Stimulated activated CD8-positive, alpha-beta memory T cell treated with anti-CD3 and anti-CD28 coated beads, Interleukin-7, amount 100 ng/mL, for 48 hours (primary cell): ENCODE measurements around the gene BATF3.
"Not testable (repeated sequence)": the region's sequence is repeated elsewhere in the genome, so short reads cannot be mapped to it uniquely, and the experiment has no call there.

Source experiments
- DNase-seq, 2 donors: peaks; one replicate each; pipeline ENCODE4 v3.0.0-alpha.2; 2020; ENCODE audit warnings: low read depth in 1 of 2; ENCODE audit errors: extremely low read depth in 1 of 2

Gene BATF3, protein sequence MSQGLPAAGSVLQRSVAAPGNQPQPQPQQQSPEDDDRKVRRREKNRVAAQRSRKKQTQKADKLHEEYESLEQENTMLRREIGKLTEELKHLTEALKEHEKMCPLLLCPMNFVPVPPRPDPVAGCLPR

DNA sequence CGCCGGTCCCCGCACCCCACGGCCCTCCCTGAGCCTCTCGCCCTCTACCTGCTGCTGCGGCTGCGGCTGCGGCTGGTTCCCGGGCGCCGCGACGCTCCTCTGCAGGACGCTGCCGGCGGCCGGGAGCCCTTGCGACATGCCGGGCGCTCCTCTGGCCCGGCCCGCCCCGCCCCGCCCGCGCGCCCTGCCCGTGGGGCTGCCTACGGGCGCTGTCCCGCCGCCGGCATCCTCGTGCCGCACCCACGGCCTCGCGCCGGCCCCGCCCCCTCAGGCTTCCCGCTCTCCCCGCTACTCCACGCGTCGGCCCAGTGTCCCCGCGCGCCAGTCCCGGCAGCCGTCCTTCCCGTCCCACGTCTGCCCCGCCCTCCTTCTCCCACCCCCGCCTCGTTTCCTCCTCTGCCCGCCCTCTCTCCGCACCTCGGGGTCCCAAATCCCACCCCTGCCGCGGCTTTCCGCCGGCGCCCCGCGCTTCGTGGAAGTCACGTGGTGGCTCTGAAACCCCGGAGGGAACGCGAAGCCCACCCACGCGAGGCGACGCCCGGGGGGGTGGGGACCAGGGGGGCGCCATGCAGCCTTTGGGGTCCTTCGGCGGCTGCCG is at the start of gene BATF3:
TSS of gene BATF3 (minus strand) at position 216 of the 598 bp plus-strand sequence. CDS start at position 138, 78 bp downstream.
- peak in 1 of 2 donors; percentile 83 for DNase-seq

DNA sequence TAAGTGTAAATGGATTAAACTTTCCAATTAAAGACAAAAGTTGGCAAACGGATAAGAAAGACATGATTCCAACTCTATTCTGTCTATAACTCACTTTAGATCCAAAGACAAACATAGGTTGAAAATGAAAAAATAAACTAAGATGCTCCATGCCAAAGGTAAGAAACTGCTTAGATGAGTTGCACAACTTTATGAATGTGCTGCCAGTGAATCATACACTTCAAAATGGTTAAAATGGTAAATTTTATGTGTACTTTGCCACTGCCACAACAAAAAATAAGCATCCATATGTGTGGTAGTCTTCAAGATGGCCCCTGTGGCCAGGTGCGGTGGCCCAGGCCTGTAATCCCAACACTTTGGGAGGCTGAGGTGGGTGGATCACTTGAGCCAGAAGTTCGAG is 46.9 kb upstream of the BATF3 start:
- no peak for DNase-seq

DNA sequence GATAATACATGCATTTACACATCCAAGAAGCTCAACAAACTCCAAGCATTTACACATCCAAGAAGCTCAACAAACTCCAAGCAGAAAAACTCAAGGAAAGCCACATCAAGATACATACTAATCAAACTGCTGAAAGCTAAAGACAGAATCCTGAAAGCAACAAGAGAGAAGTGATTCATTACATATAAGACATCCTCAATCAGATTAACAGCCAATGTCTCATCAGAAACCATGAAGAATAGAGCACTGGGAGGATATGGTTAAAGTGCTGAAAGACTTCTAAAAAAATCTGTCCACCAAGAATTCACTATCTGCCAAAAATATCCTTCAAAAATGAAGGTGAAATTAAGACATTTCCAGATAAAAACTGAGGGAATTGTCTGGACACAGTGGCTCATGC is 45.7 kb upstream of the BATF3 start:
- DNase-seq: no peak

DNA sequence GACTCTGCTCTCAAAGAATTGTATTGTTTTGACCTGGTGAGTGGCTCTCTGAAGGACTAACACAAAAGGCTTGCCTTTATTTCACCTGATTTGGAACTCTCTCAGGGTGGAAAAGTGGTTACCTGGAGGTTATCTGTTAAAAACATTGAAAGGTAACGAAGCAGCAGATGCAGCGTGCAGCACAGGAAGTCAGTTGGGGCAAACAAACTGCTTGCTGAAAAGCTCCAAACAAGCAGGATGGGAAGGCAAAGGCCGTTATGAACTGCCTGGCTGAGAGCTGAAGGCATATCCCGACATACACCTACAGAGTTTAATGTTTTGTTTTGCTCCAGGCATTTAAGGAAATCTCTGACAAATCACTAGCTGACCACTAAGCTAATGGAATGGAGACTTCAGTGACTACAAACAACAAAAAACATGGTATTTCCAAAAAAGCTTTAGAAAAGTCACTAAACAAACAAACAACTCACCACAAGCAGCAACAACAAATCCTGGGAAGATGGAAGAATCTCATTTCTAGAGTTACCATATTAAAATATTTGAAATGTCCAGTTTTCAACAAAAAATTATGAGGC is 44.3 kb upstream of the BATF3 start:
- no peak for DNase-seq

DNA sequence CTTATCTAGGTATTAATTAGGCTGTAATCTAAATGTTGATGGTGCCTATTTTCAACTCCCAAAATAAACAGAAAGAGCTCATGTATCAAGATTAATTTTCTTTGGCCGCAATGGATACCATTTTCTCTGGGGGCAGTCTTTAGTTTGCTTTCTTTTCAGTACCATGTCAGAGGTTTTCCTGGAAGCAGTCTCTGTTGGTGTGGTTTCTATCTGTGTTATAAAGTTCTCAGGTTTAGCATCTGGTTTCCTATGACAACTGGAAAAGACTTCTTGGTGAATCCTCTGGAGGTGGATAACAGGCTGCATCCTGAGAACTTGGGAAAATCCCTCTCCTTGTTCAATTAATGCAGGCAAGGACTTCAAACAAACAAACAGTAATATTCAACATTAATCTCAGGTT is 38.7 kb upstream of the BATF3 start:
- DNase-seq: no peak

DNA sequence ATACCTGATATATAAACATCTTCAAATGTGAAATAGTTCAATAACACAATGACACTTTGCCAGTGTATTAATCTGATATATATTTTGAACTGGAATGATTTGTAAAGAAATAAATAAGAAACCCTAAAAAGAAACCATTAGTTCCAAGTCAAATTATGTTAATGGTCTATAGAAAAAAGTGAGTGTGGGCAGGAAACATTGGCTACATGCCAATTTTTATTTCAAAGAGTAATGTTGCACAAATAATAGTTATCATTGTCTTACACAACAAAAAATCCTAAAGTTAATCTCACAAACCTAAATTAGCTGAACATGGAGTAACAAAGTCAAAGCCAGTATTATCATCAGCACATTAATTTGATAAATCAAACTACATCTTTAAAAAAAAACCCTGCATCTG is 37.9 kb upstream of the BATF3 start:
- no peak for DNase-seq

DNA sequence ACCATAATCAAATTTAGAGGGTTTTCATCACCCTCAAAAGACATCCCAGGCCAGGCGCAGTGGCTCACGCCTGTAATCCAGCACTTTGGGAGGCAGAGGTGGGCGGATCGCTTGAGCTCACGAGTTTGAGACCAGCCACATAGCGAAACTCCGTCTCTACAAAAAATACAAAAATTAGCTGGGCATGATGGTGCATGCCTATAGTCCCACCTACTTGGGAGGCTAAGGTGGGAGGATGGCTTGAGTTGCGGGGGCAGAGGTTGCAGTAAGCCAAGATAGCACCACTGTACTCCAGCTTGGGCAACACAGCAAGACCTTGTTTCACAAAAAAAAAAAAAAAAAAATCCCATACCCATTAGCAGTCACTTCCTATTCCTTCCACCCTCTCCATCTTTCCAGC is 33.5 kb upstream of the BATF3 start:
- no peak for DNase-seq

DNA sequence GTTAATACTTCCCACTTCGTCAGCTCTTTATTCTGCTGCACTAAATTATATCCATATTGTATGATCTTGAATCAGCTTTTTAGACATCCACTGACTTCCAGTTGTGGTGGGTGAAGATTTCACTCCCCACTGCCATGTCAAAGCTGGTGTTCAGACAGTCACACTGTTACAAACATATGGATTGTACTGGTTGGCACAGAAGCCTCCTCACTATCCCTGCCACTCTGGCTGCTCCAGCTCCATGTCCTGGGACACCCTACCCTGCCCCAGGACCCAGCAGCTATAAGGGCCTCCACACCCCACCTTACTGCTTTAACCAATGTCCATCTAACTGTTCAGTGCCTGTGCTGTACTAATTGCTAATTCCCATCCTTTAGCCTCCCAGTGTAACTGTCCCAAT is 32.0 kb upstream of the BATF3 start:
- no peak for DNase-seq

DNA sequence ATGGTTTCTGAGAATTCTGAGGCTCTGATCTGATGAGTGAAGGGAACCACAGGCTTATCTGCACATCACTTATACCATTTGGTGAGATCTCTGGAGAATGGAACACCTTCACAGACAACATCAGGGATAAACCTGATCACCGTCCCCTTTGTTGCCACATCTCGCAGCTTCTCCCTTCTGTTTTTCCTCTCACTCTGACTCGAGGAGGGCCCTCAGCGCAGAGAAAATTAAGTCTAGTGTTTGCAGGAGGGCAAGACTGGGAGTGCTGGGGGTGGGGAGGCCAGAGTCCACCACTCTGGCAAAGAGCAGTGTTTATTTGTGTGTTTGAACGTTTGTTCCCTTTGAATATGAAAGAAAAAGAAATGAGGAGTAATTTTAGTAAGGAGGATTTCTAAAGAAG is 29.0 kb upstream of the BATF3 start:
- DNase-seq: no peak

DNA sequence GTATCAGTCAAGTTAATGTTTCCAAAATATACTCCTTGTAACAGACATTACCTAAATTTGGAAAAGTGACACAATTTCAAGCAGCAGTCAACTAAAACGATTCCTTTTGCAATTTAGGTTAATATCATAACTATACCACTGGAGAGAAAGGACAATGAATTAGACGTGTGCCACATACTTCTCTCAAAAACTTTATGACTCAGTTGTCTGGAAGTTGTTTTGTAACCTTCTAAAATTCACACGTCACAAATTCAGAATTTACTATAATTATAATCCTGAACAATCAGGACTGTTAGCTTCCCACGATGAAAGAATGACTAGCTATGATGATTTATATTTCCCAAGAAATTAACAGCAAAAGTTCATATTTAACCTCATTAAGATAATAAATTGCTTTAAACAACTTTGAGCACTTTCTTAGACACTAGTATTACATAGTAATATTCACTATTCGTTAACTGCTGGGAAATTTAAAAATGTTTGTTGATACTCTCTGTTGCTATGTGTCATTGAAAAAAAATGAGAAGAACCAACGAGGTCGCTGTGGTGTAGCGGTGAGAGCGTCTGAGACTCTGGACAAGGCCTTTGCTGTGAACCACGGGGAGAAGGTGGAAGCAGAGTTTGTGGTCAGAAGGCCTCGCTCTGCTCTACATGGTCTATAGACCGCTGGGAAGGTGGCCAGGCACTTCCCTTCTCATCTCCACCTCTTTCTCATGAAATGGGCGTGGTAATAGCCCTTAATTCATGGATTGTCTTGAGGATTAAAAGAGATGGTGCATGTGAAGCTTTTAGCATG is 27.9 kb upstream of the BATF3 start:
- no peak for DNase-seq

DNA sequence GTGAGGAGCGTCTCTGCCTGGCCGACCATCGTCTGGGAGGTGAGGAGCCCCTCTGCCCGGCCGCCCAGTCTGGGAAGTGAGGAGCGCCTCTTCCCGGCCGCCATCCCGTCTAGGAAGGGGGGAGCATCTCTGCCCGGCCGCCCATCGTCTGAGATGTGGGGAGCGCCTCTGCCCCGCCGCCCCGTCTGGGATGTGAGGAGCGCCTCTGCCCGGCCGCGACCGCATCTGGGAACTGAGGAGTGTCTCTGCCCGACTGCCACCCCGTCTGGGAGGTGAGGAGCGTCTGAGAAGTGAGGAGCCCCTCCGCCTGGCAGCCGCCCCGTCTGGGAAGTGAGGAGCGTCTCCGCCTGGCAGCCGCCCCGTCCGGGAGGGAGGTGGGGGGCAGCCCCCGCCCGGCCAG is 25.0 kb upstream of the BATF3 start:
- not testable (repeated sequence) for DNase-seq

DNA sequence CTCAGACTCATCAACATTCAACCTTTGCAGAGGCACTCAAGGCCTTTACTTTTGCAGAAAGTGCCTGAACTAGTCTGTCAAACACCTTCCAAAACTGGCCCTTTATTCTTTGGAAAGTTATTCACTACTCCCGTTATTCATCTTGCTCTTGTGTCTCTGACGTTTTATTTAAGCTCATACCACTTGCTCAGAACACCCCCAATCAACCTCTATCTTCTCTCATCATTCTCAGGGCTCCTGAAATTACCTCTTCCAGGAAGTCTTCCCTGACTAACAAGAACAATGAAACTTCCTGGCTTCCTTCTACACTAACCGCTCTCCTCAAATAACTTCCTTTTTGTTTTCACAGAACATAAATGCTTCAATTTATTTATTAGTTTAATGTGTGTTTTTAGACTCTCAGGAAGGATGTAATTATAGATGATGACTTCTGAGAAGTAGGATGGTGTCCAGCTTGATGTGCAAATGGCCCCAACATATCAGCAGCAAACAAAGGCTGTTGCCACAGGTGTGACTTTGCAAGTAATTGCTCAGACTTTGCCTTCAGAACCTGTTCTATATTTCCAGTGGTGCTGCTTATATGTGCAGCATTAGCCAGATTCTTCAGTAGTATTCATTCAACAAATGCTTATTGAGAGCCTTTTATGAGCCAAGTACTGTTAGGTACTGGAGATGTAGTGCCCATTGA is 22.8 kb upstream of the BATF3 start:
- DNase-seq: no peak

DNA sequence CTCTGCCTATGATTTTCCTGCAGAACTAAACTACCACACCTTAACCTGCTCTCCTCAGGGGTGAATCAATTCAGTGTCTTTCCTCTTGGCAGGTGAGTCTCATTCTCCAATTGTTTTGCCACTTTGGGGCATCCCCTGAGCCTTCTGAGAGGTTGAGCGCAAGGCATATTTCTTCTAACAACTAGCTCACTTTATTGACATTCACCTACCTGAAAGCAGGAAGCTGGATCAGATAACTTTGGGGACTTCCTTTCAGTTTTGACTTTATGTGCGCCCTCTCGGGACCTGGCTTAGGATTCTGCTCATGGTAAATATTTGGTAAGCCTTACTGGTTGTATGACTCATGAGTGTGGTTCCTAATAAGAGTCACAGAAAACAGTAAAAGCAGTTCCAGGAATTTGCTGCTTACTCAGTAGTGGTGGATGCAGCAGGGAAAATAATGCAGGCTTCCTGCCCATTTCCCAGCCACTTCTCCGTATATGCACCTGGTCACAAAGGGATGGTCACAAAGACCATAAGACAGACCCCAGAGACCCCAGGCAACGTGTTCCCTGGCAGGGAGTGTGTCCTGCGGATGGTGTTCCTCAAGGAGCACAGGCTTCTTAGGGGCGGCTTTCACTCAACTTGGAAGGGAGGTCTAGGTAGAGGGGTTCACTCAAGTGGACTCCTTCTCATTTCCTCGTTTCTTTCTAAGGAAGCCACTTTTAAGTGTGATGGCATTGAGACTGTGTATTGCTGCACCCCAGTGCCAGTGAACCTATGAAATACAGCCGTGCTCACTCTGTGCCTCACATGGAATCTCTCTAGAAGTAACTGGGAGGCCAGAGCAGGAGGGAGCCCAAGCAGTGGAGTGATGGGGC is 22.0 kb upstream of the BATF3 start:
- peak; percentile 29 to 53 for DNase-seq

DNA sequence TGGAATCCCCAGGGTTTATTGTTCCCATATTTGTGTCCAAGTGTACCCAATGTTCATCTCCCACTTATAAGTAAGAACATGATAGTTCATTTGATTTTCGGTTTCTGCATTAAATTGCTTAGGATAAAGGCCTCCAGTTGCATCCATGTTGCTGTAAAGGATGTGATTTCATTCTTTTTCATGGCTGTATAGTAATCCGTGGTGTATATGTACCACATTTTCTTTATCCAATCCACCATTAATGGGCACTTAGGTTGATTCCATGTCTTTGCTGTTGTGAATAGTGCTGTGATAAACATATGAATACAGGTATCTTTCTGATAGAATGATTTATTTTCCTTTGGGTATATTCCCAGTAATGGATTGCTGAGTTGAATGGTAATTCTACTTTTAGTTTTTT is 20.0 kb upstream of the BATF3 start:
- DNase-seq: no peak

DNA sequence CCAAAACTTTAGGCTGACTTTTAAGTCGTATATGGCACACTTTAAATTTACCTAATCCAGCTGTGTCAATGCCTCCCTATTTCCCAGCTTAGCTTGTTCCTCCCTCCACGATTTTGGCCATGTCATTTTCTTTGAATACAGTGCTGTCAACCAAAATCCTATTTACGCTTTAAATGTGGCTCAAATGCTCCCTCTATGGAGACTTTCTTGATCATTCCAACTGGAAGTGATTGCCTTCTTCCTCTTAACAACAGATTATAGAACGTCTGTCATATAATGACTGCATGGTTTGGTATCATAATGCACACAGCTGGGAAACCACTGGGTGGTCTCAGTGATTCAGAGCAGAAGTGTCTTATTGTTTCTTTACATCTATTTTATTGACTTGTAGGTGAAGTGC is 18.9 kb upstream of the BATF3 start:
- no peak for DNase-seq

DNA sequence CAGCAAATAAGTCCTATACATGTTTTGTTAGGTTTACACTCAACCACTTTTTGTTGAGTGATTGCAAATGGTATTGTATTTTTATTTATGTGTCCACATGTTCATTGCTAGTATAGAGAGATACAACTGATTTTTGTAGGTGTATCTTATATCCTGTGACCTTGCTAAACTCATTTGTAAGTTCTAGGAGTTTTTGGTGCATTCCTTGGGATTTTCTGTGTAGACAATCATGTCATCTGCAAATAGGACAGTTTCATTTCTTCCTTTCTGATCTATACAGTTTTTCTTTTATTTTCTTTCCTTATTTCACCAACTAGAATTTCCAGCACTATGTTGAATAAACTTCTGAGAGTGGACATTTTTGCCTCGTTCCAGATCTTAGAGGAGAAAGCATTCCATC is 16.5 kb upstream of the BATF3 start:
- no peak for DNase-seq

DNA sequence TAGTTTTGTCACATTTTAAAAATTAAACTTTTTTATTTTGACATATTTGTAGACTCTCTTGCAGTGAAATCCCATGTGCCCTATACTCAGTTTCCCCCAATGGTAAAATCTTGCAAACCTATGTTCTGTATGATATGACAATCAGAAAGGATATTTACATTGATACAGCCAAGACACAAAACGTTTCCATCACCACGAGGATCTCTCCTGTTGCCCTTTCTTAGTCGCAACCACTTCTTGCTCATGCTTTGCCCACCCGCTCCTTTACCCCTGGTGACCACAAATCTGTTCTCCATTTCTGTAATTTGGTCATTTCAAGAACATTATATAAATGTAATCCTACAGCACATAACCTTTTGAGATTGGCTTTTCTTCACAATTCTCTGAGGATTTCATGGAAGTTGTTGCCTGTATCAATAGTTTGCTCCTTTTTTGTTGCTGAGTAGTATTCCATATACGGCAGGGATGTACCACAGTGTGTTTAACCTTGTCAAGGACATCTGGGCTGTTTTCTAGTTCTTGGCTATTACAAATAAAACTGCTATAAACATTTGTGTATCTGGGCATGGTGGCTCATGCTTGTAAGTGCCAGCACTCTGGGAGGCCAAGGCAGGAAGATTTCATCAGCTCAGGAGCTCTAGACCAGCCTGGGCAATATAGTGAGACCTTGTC is 14.0 kb upstream of the BATF3 start:
- no peak for DNase-seq

DNA sequence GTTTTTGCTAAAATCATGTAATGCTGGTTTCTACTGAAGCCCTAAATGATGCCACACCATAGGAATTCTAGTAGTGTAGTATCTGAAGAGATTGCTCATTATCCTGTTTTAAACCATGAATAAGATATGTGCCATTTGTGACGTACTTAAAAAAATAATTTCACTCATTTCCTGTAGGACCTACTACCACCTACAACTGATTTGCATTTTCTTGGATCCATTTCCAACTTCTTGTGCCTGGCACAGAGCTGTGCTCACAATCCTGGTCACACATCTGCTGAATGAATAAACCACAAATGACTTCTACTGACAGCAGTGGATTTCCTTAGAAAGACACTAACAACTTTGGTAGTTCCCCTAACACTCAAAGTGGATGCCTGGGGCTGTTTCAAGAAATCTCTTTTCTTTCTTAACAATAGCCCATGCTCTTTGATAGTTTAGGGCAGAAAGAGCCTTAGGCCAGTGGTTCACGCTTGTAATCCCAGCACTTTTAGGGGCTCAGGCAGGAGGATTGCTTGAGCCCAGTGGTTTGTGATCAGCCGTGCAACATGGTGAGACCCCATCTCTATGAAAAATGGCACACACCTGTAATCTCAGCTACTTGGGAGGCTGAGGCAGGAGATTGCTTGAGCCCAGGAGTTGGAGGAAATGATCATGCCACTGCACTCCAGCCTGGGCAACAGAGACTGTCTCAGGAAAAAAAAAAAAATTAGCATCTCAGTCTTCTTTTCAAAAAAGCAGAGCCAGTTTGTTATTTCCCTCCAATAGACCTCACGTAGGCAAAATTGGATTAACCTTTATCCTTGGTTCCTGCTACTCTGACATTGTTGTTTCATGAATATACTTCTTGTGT is 13.0 kb upstream of the BATF3 start:
- no peak for DNase-seq

DNA sequence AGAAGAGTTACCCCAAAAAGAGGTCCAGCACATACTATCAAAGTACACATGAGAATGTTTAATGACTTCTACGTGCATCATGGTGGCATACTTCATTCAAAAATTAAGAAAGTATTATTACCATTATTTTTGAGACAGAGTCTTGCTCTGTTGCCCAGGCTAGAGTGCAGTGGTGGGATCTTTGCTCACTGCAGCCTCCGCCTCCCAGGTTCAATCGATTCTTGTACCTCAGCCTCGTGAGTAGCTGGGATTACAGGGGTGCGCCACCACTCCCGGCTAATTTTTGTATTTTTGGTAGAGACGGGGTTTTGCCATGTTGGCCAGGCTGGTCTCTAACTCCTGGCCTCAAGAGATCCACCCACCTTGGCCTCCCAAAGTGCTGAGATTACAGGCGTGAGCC is 12.3 kb upstream of the BATF3 start:
- not testable (repeated sequence) for DNase-seq
